ENCODE results near the gene C15orf39.
"Not testable (repeated sequence)": the region's sequence is repeated elsewhere in the genome, so short reads cannot be mapped to it uniquely, and the experiment has no call there.

Gene C15orf39

GRCh38 chr15:75201616-75202250, at the start of gene C15orf39:
TSS of gene C15orf39 (plus strand) at chr15:75201882. CDS start at chr15:75206049, 4,167 bp downstream.
- DNase-seq: peak in 13 of 14 donors; percentile 25 to 86 (median 73)

GRCh38 chr15:75152382-75153079, 49.2 kb upstream of the C15orf39 start:
- no peak for DNase-seq

- peak in 1 of 14 donors; percentile 12 for DNase-seq
These were observed 48.6 kb upstream of the C15orf39 start for GRCh38 chr15:75153087-75153486.

- DNase-seq: peak in 2 of 14 donors; percentile 6 to 13
These were observed 48.0 kb upstream of the C15orf39 start for GRCh38 chr15:75153565-75154276.

- no peak for DNase-seq
These were observed 47.1 kb upstream of the C15orf39 start for GRCh38 chr15:75154461-75155062.

GRCh38 chr15:75156326-75157215, 45.1 kb upstream of the C15orf39 start:
- DNase-seq: no peak

GRCh38 chr15:75158402-75158801, 43.3 kb upstream of the C15orf39 start:
- no peak for DNase-seq

GRCh38 chr15:75159244-75159643, 42.4 kb upstream of the C15orf39 start:
- no peak for DNase-seq

GRCh38 chr15:75161106-75161916, 40.4 kb upstream of the C15orf39 start:
- DNase-seq: no peak

- DNase-seq: no peak
These were observed 39.7 kb upstream of the C15orf39 start for GRCh38 chr15:75161917-75162414.

GRCh38 chr15:75163150-75163564, 38.5 kb upstream of the C15orf39 start:
- DNase-seq: no peak

GRCh38 chr15:75164625-75165350, 36.9 kb upstream of the C15orf39 start:
- no peak for DNase-seq

GRCh38 chr15:75166489-75167063, 35.1 kb upstream of the C15orf39 start:
- DNase-seq: not testable (repeated sequence)

- no peak for DNase-seq
These were observed 33.9 kb upstream of the C15orf39 start for GRCh38 chr15:75167588-75168350.

- no peak for DNase-seq
These were observed 33.3 kb upstream of the C15orf39 start for GRCh38 chr15:75168374-75168773.

GRCh38 chr15:75170203-75170602, 31.5 kb upstream of the C15orf39 start:
- DNase-seq: no peak

GRCh38 chr15:75170711-75171341, 30.9 kb upstream of the C15orf39 start:
- DNase-seq: no peak

GRCh38 chr15:75171408-75171807, 30.3 kb upstream of the C15orf39 start:
- DNase-seq: no peak

All from C1 segment of cervical spinal cord (tissue), 14 donors.